CD8-positive, alpha-beta memory T cell (primary cell): ENCODE data around the gene ALDH18A1. TPM values are rescaled to one million over a fixed set of nuclear protein-coding genes. Genes with fewer than 3 reads are reported as not detected.

ENCODE experiments used
- CTCF ChIA-PET: fragments of 350-600 bp; sonication (Branson Sonifier 250); formaldehyde crosslinking; loops from one replicate; lab custom pipeline; 2021; ENCODE audit warnings: antibody characterized with exemption; lab: Charles Lee
- POLR2A ChIA-PET: fragments of 350-600 bp; sonication (Branson Sonifier 250); formaldehyde crosslinking; loops from one replicate; lab custom pipeline; 2021; ENCODE audit warnings: antibody characterized with exemption; lab: Charles Lee
- DNase-seq, 5 donors: peaks; one replicate each; pipeline versions ENCODE4 v3.0.0 to v3.0.0-alpha.2; 2020 to 2022; ENCODE audit warnings: mixed read lengths in 1 of 5
- H3K27ac ChIP-seq: one replicate; pipeline ENCODE4 v1.7.0; 2013; ENCODE audit warnings: low read depth, mild to moderate bottlenecking, low read length, moderate library complexity
- H3K27me3 ChIP-seq: 2 replicates; pipeline ENCODE4 v1.7.0; 2013; ENCODE audit warnings: low read length, mild to moderate bottlenecking; ENCODE audit not compliant: insufficient read depth, poor library complexity, severe bottlenecking
- H3K36me3 ChIP-seq: 2 replicates; pipeline ENCODE4 v1.7.0; 2013; ENCODE audit warnings: mild to moderate bottlenecking, low read length, moderate library complexity; ENCODE audit not compliant: insufficient read depth
- H3K4me1 ChIP-seq: 2 replicates; pipeline ENCODE4 v1.7.0; 2013; ENCODE audit warnings: mild to moderate bottlenecking, low read length, moderate library complexity; ENCODE audit not compliant: insufficient read depth
- H3K4me3 ChIP-seq: 2 replicates; pipeline ENCODE4 v1.7.0; 2013; ENCODE audit warnings: mild to moderate bottlenecking, low read length
- H3K9me3 ChIP-seq: 2 replicates; pipeline ENCODE4 v1.7.0; 2013; ENCODE audit warnings: mild to moderate bottlenecking, low read length
- H3K27ac Mint-ChIP-seq, 8 donors: one replicate each; pipeline ENCODE4 v1.8.0; 2020 to 2021; ENCODE audit warnings: mixed read lengths in 8 of 8, mild to moderate bottlenecking in 6 of 8, inconsistent platforms in 3 of 8, moderate library complexity in 3 of 8
- H3K27me3 Mint-ChIP-seq, 2 donors: one replicate each; pipeline ENCODE4 v1.8.0; 2020 to 2021; ENCODE audit warnings: mixed read lengths in 2 of 2, mild to moderate bottlenecking in 1 of 2, moderate library complexity in 1 of 2
- H3K36me3 Mint-ChIP-seq, 3 donors: one replicate each; pipeline ENCODE4 v1.8.0; 2020 to 2021; ENCODE audit warnings: mixed read lengths in 3 of 3, inconsistent platforms in 1 of 3, mild to moderate bottlenecking in 1 of 3
- H3K4me1 Mint-ChIP-seq, 3 donors: one replicate each; pipeline ENCODE4 v1.8.0; 2020 to 2021; ENCODE audit warnings: mixed read lengths in 3 of 3, inconsistent platforms in 1 of 3, mild to moderate bottlenecking in 1 of 3
- H3K4me3 Mint-ChIP-seq, 7 donors: one replicate each; pipeline ENCODE4 v1.8.0; 2020 to 2021; ENCODE audit warnings: mixed read lengths in 7 of 7, mild to moderate bottlenecking in 6 of 7, moderate library complexity in 4 of 7, inconsistent platforms in 2 of 7
- H3K9me3 Mint-ChIP-seq, 5 donors: one replicate each; pipeline ENCODE4 v1.8.0; 2020 to 2022; ENCODE audit warnings: mixed read lengths in 5 of 5, mild to moderate bottlenecking in 3 of 5, moderate library complexity in 2 of 5, inconsistent platforms in 1 of 5
- polyA plus RNA-seq: library from polyadenylated mRNA; unstranded; fragments of 300-500 nt; fragmentation: Illumina TruSeq; gene quantifications from one replicate; pipeline ENCODE4 v1.2.3, GENCODE V29; 2021
- total RNA-seq, 2 experiments: library from RNA; stranded (reverse); gene quantifications; one replicate each; pipeline ENCODE4 v1.2.3, GENCODE V29; 2021

The ALDH18A1 gene
- total and polyA plus RNA-seq, 3 experiments from 2014 or later, result 66.9 to 89.6 (median 89.1) TPM

DNA sequence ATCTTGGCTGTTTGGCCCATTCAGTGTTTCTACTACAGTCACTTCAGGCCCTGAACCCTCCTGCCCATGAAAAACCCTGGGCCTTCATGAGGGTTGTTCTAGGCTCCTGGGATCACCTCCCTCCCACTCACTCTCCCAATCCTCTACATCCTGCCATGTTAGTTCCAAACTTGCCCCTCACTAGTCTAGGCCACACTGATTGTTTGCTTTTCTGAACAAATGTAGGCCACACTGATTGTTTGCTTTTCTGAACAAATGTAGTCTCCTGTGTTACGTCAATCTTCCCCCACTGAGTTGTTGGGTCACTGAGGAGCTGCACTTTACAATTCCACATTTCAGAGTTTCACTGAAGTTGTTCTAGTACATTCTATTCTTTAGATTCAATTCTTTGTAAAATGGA, 5.3 kb upstream of the ALDH18A1 start:
- no peak overlapping the region for H3K27ac ChIP-seq

DNA sequence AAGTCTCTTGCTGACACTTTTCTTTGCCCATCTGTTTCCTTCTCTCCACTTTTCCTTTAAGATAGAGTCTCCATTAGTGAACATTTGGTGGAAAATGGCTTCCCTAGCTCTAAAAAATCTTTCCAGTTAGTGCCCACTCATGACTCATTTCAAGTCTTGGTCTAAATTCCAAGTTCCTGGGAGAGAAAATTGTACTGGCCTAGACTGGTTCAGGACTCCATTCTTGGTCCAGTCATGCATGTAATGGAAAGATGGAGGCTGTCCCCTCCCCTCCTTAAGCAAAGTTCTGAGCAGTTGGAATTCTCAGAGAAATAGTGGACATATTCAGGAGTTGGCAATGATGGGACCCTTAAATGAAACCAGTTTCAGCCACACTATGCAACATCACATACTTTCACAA, 3.8 kb upstream of the ALDH18A1 start:
- Mint-ChIP-seq H3K27ac (no peak overlapping the region), H3K36me3 (peaks cover 0 to 24% (median 4%) of the 10 kb centered on the region in 3 donors), H3K27me3 (no peaks in the 10 kb centered on the region), H3K4me3 (no peak overlapping the region), H3K9me3 (peaks cover 0 to 1% (median 0%) of the 10 kb centered on the region in 5 donors), H3K4me1 (peaks cover 11 to 15% (median 15%) of the 10 kb centered on the region in 3 donors)
- Histone ChIP-seq H3K27me3 (no peaks in the 10 kb centered on the region), H3K27ac (no peak overlapping the region), H3K4me1 (peaks cover 11% of the 10 kb centered on the region), H3K9me3 (no peaks in the 10 kb centered on the region), H3K4me3 (no peak overlapping the region), H3K36me3 (no peaks in the 10 kb centered on the region)
- ChIA-PET POLR2A (no interaction called here), CTCF (interaction anchor here (1.1 to 1.3 kb wide), 2 partner anchors 34 to 230 kb away, joined by 3 to 7 read pairs; partner anchors contain the start of gene TCTN3)
- no peak for DNase-seq

More for the DNA sequence above, 5.3 kb upstream of the ALDH18A1 start:
- Mint-ChIP-seq H3K4me3 (peak overlapping the region in 1 of 7 donors; percentile 28), H3K27me3 (no peaks in the 10 kb centered on the region), H3K27ac (peak overlapping the region in 2 of 8 donors; percentile 11 to 47), H3K9me3 (no peaks in the 10 kb centered on the region), H3K36me3 (peaks cover 0 to 23% (median 4%) of the 10 kb centered on the region in 3 donors), H3K4me1 (peaks cover 2 to 5% (median 4%) of the 10 kb centered on the region in 3 donors)
- CTCF ChIA-PET, result interaction anchor here (2.4 kb wide), 1 partner anchor 32 kb away, joined by 11 read pairs; the partner anchor contains the start of gene TCTN3
- no peaks in the 10 kb centered on the region for H3K36me3 ChIP-seq
- POLR2A ChIA-PET, result no interaction called here
- no peak for DNase-seq
- H3K27me3 ChIP-seq, result no peaks in the 10 kb centered on the region
- no peak overlapping the region for H3K4me3 ChIP-seq
- H3K4me1 ChIP-seq, result peaks cover 5% of the 10 kb centered on the region
- H3K9me3 ChIP-seq, result no peaks in the 10 kb centered on the region

DNA sequence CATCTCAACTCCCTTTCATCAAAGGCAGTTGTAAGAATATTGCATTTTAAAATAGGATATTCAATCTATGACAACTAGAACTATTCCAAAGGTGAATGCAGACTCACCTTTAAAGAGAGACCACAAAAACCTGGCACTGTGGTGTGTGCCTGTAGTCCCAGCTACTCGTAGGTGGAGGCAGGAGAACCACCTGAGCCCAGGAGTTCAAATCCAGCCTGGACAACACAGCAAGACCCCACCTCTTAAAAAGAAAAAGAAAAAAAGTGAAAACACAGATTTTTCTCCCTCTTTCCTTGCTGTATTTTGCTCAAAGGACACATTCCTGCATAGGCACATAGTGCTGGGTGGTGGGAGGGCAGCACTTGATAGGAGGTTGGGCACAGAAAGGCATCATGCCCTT, 739 bp upstream of the ALDH18A1 start:
- Histone ChIP-seq H3K27me3 (no peaks in the 10 kb centered on the region), H3K4me3 (peak overlapping the region; percentile 69), H3K9me3 (no peaks in the 10 kb centered on the region), H3K27ac (peak overlapping the region; percentile 60), H3K36me3 (no peaks in the 10 kb centered on the region), H3K4me1 (peaks cover 20% of the 10 kb centered on the region)
- Mint-ChIP-seq H3K4me3 (peak overlapping the region; percentile 96 to 100 (median 99)), H3K36me3 (peaks cover 7 to 22% (median 12%) of the 10 kb centered on the region in 3 donors), H3K27ac (peak overlapping the region in 3 of 8 donors; percentile 37 to 99 (median 94)), H3K9me3 (peaks cover 0 to 1% (median 0%) of the 10 kb centered on the region in 5 donors), H3K27me3 (no peaks in the 10 kb centered on the region), H3K4me1 (peaks cover 16 to 34% (median 33%) of the 10 kb centered on the region in 3 donors)
- ChIA-PET CTCF (interaction anchor here (1.8 kb wide), 1 partner anchor 36 kb away, joined by 7 read pairs; the partner anchor contains the start of gene TCTN3), POLR2A (interaction anchor here (0.5 kb wide), 1 partner anchor 36 kb away, joined by 3 read pairs; the partner anchor contains the start of gene TCTN3)
- DNase-seq, result no peak

DNA sequence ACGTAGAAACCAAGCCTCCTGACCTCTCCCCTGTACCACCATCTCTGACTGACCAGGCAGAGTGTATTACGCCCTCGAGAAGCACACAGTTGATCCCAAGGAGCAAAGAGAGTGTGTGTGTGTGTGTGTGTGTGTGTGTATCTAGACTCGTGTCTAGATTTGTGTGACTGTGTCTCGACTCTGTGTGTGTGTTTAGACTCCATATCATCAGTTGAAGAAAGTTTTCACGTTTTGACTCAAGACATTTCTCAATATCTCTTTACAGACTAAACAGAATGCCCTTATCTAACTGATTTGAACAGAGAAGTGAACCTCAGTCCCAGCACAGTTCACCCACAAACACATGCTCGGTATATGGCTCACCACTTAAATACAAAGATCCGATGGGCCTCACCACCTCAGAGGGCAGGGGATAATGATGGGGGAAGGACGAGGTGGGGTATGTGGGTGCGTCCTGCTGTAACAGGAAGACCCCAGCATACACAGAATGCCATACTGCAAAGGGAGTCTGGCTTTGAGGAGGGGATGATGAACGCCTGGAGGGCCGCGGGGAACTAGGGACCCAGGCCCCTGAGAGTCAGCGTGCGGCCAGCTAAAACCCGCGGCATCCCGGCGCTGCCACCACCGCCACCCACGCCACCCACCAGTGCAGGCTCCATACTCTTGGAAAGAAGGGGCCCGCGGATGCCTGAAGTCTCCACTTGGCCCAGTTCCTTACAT, 780 bp downstream of the ALDH18A1 start:
- ChIA-PET CTCF (interaction anchor here (1.1 to 1.8 kb wide), 2 partner anchors 38 kb away, joined by 4 to 7 read pairs; partner anchors contain the start of gene TCTN3), POLR2A (no interaction called here)
- Histone ChIP-seq H3K4me1 (peaks cover 20% of the 10 kb centered on the region), H3K36me3 (peaks cover 7% of the 10 kb centered on the region), H3K27me3 (no peaks in the 10 kb centered on the region), H3K9me3 (no peaks in the 10 kb centered on the region), H3K4me3 (peak overlapping the region; percentile 69), H3K27ac (peak overlapping the region; percentile 60)
- Mint-ChIP-seq H3K36me3 (peaks cover 21 to 34% (median 23%) of the 10 kb centered on the region in 3 donors), H3K4me1 (peaks cover 18 to 38% (median 34%) of the 10 kb centered on the region in 3 donors), H3K27ac (peak overlapping the region in 7 of 8 donors; percentile 9 to 94 (median 82)), H3K9me3 (peaks cover 0 to 5% (median 0%) of the 10 kb centered on the region in 5 donors), H3K27me3 (no peaks in the 10 kb centered on the region), H3K4me3 (peak overlapping the region; percentile 96 to 100 (median 99))
- DNase-seq, result peak in 1 of 5 donors; percentile 20

DNA sequence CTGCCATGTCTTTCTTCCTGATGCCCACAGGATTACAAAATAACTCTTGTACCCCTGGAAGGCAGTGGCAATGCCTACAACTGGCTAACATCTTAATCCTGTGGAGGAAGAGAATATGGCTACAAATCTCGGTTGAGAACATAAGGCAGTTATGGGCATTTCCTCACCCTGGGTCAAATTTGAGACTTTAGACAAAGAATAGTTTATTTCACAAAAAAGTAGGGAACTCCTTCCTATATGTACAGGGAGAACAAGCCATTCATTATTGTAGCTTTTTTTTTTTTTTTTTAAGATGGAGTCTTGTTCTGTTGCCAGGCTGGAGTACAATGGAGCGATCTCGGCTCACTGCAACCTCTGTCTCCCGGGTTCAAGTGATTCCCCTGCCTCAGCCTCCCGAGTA, 2.6 kb downstream of the ALDH18A1 start:
- Histone ChIP-seq H3K4me1 (peaks cover 20% of the 10 kb centered on the region), H3K36me3 (peaks cover 7% of the 10 kb centered on the region), H3K27ac (no peak overlapping the region), H3K9me3 (no peaks in the 10 kb centered on the region), H3K4me3 (no peak overlapping the region), H3K27me3 (no peaks in the 10 kb centered on the region)
- peaks cover 21 to 40% (median 34%) of the 10 kb centered on the region in 3 donors for H3K4me1 Mint-ChIP-seq
- peaks cover 30 to 45% (median 32%) of the 10 kb centered on the region in 3 donors for H3K36me3 Mint-ChIP-seq
- H3K27me3 Mint-ChIP-seq, result no peaks in the 10 kb centered on the region
- H3K27ac Mint-ChIP-seq, result peak overlapping the region in 3 of 8 donors; percentile 2 to 64 (median 41)
- no peak for DNase-seq
- CTCF ChIA-PET, result no interaction called here
- H3K4me3 Mint-ChIP-seq, result peak overlapping the region in 1 of 7 donors; percentile 70
- peaks cover 0 to 5% (median 0%) of the 10 kb centered on the region in 5 donors for H3K9me3 Mint-ChIP-seq
- POLR2A ChIA-PET, result no interaction called here

DNA sequence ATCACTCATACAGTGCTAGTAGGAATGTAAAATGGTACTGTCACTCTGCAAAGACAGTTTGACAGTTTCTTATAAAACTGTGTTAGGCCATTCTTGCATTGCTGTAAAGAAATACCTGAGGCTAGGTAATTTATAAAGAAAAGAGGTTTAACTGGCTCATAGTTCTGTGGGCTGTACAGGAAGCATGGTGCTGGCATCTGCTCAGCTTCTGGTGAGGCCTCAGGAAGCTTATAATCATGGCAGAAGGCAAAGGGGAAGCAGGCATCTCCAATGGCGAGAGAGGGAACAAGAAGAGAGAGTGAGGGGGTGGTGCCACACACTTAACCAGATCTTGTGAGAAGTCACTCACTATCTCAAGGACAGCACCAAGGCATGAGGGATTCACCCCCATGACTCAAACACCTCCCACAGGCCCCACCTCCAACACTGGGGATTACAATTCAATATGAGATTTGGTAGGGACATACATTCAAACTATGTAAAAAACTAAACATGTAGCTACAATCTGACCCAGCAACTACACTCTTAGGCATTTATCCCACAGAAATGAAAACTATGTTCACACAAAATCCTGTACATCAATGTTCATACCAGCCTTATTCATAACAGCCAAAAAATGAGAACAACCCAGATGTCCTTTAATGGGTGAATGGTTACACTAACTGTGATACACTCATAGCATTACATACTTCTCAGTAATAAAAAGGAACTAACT, 5.0 kb downstream of the ALDH18A1 start:
- Mint-ChIP-seq H3K36me3 (peaks cover 30 to 67% (median 40%) of the 10 kb centered on the region in 3 donors), H3K4me1 (peaks cover 22 to 38% (median 31%) of the 10 kb centered on the region in 3 donors), H3K27ac (peak overlapping the region in 1 of 8 donors; percentile 39), H3K4me3 (no peak overlapping the region), H3K9me3 (peaks cover 0 to 5% (median 0%) of the 10 kb centered on the region in 5 donors), H3K27me3 (no peaks in the 10 kb centered on the region)
- H3K36me3 ChIP-seq, result peaks cover 17% of the 10 kb centered on the region
- no peak overlapping the region for H3K4me3 ChIP-seq
- no peak overlapping the region for H3K27ac ChIP-seq
- ChIA-PET CTCF (interaction anchor here (0.6 kb wide), 1 partner anchor 28 kb away, joined by 3 read pairs; no protein-coding TSS in a partner anchor), POLR2A (no interaction called here)
- no peaks in the 10 kb centered on the region for H3K9me3 ChIP-seq
- H3K4me1 ChIP-seq, result peaks cover 15% of the 10 kb centered on the region
- H3K27me3 ChIP-seq, result no peaks in the 10 kb centered on the region
- DNase-seq, result no peak

DNA sequence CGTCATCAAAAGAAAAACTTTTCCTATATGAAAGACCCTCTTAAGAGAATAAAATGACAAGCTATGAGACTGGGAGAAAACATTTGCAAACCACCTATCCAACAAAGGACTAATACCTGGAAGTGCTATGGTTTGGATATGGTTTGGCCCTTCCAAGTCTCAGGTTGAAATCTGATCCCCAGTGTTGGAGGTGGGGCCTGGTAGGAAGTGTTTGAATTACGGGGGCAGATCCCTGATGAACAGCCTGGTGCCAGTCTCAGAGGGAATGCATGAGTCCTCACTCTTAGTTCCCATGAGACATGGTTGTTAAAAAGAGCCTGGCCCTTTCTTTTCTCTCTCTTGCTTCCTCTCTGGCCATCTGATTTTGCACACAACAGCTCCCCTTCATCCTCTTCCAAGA, 6.3 kb downstream of the ALDH18A1 start:
- Histone ChIP-seq H3K27me3 (no peaks in the 10 kb centered on the region), H3K27ac (no peak overlapping the region), H3K4me3 (no peak overlapping the region), H3K36me3 (peaks cover 23% of the 10 kb centered on the region), H3K9me3 (no peaks in the 10 kb centered on the region), H3K4me1 (peaks cover 8% of the 10 kb centered on the region)
- no peak for DNase-seq
- POLR2A ChIA-PET, result no interaction called here
- H3K27ac Mint-ChIP-seq, result peak overlapping the region in 2 of 8 donors; percentile 34 to 76
- no peak overlapping the region for H3K4me3 Mint-ChIP-seq
- peaks cover 34 to 75% (median 44%) of the 10 kb centered on the region in 3 donors for H3K36me3 Mint-ChIP-seq
- CTCF ChIA-PET, result interaction anchor here (1.1 to 2.7 kb wide), 2 partner anchors 44 to 220 kb away, joined by 3 to 13 read pairs; partner anchors contain the start of gene TCTN3
- H3K9me3 Mint-ChIP-seq, result peaks cover 0 to 5% (median 0%) of the 10 kb centered on the region in 5 donors
- peaks cover 18 to 31% (median 23%) of the 10 kb centered on the region in 3 donors for H3K4me1 Mint-ChIP-seq
- no peaks in the 10 kb centered on the region for H3K27me3 Mint-ChIP-seq
